GM12892 (cell line): ENCODE results near the gene ZBTB7C.

ENCODE experiments used
- POLR2A ChIP-seq: IDR thresholded peaks from 2 replicates; pipeline ENCODE4 v1.6.1; 2011; ENCODE audit warnings: low read depth, low read length, control low read depth
- POLR2AphosphoS5 ChIP-seq: IDR thresholded peaks from 2 replicates; pipeline ENCODE4 v1.6.1; 2011; ENCODE audit warnings: low read depth, low read length, control low read depth

DNA sequence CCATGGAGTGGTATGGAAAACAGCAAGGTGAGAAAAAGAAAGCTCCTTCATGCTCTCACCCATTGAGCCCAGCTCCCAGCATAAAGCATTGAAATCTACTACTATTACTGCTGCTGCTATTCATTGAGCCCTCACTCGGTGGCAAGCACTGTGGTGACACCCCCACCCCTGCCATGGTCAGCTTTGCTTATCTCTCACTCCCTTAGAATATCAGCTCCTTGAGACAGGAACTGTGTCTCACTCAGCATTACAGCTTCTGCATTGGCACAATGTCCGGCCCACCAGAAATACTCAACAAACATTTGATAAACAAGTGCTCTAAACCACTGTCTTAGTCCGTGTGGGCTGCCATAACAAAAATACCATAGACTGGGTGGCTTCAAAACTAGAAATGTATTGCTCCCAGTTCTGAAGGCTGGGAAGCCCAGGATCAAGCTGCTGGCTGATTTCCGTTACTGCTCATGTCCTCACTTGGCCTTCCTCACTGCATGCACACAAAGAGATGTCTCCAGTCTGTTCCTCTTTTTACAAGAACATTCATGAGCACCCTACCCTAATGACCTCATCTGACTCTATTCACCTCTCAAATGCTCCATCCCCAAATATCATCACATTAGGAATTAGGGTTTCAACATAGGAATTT, 116.3 kb downstream of the ZBTB7C start:
- TF ChIP-seq POLR2AphosphoS5, result no peak
- TF ChIP-seq POLR2A, result no peak
